ENCODE data around the gene SYT11.

DNA sequence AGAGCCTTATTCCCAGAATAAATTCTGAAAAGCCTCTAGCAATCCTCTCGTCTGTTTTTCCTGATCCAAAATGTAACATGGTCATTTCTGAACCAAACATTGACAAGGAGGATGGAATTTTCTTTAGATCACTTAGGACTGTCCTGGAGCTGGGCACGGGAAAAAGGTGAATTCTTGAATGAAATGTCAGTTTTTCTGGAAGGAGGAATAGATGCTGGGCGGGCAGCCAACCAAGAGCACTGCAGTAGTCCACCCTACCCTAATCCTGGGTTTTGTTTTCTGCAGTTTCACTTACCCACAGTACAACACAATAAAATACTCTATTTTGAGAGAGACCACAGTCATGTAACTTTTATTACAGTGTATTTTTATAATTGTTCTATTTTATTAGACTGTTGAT lies 30.9 kb downstream of the SYT11 start:
- TF ChIP-seq GABPA (tag; conservative IDR thresholded peaks at IDR 0.05; ENCODE audit: low read depth) (no peak), EZH2 (IDR thresholded peaks at IDR 0.05; ENCODE audit: borderline replicate concordance, low read depth, low read length) (no peak), ZNF668 (CRISPR knock-in tag; IDR thresholded peaks at IDR 0.05) (no peak), FOXA1 (IDR thresholded peaks at IDR 0.05; ENCODE audit: borderline replicate concordance) (no peak), RFX5 (IDR thresholded peaks at IDR 0.05; ENCODE audit: low read depth, low read length) (no peak), ZNF23 (CRISPR knock-in tag; IDR thresholded peaks at IDR 0.05) (no peak), NCOA2 (IDR thresholded peaks at IDR 0.05; ENCODE audit: partially characterized antibody in 2 of 2) (no peak), CHD4 (IDR thresholded peaks at IDR 0.05; ENCODE audit: insufficient read depth, insufficient replicate concordance, low read depth, low read length, poor library complexity, severe bottlenecking) (no peak)
- TF ChIP-seq, protein P1, sequence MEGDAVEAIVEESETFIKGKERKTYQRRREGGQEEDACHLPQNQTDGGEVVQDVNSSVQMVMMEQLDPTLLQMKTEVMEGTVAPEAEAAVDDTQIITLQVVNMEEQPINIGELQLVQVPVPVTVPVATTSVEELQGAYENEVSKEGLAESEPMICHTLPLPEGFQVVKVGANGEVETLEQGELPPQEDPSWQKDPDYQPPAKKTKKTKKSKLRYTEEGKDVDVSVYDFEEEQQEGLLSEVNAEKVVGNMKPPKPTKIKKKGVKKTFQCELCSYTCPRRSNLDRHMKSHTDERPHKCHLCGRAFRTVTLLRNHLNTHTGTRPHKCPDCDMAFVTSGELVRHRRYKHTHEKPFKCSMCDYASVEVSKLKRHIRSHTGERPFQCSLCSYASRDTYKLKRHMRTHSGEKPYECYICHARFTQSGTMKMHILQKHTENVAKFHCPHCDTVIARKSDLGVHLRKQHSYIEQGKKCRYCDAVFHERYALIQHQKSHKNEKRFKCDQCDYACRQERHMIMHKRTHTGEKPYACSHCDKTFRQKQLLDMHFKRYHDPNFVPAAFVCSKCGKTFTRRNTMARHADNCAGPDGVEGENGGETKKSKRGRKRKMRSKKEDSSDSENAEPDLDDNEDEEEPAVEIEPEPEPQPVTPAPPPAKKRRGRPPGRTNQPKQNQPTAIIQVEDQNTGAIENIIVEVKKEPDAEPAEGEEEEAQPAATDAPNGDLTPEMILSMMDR (IDR thresholded peaks at IDR 0.05 in 2 of 3, conservative IDR thresholded peaks at IDR 0.05 in 1 of 3; ENCODE audit: insufficient read depth in 2 of 3, low read depth in 1 of 3, low read length in 3 of 3) = no peak
- TF ChIP-seq, protein P2, sequence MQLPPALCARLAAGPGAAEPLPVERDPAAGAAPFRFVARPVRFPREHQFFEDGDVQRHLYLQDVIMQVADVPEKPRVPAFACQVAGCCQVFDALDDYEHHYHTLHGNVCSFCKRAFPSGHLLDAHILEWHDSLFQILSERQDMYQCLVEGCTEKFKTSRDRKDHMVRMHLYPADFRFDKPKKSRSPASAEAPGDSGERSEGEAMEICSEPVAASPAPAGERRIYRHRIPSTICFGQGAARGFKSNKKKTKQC (CRISPR knock-in tag; IDR thresholded peaks at IDR 0.05) = no peak
